ENCODE data around the gene GPC6.

DNA sequence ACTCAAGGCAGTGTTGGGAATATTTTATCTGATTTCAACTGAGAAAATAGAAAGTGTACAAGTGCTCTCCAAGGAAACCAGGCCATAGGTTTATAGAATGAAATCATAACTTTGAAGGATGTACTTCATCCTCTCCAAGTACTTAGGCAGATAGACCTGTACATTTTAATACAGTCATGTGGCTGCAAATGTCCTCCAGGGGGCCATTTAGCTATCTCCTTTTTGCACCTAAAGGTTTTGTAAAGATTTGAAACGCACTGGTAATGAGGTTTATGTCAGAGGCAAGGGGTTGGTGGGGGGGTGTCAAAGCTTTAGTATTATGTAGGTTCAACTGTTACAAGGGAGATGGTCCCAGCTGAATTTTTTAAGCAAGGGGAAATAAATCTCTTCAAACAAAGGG is 888.4 kb downstream of the GPC6 start:
- TF ChIP-seq, protein P1, sequence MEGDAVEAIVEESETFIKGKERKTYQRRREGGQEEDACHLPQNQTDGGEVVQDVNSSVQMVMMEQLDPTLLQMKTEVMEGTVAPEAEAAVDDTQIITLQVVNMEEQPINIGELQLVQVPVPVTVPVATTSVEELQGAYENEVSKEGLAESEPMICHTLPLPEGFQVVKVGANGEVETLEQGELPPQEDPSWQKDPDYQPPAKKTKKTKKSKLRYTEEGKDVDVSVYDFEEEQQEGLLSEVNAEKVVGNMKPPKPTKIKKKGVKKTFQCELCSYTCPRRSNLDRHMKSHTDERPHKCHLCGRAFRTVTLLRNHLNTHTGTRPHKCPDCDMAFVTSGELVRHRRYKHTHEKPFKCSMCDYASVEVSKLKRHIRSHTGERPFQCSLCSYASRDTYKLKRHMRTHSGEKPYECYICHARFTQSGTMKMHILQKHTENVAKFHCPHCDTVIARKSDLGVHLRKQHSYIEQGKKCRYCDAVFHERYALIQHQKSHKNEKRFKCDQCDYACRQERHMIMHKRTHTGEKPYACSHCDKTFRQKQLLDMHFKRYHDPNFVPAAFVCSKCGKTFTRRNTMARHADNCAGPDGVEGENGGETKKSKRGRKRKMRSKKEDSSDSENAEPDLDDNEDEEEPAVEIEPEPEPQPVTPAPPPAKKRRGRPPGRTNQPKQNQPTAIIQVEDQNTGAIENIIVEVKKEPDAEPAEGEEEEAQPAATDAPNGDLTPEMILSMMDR (IDR thresholded peaks at IDR 0.05): no peak
- TF ChIP-seq POLR2A (IDR thresholded peaks at IDR 0.05) (no peak), POLR2AphosphoS5 (IDR thresholded peaks at IDR 0.05; ENCODE audit: insufficient read depth in 1 of 2, low read depth in 1 of 2) (no peak)

Measured in vagina (tissue), 2 donors.